NCI-H1048 (cell line): ENCODE data around the gene NOTO.
"Not testable (repeated sequence)": the region's sequence is repeated elsewhere in the genome, so short reads cannot be mapped to it uniquely, and the experiment has no call there.

ENCODE experiments used
- DNase-seq: peaks from one replicate; lab custom pipeline; 2025; lab: John Stamatoyannopoulos, UW

The NOTO gene

DNA sequence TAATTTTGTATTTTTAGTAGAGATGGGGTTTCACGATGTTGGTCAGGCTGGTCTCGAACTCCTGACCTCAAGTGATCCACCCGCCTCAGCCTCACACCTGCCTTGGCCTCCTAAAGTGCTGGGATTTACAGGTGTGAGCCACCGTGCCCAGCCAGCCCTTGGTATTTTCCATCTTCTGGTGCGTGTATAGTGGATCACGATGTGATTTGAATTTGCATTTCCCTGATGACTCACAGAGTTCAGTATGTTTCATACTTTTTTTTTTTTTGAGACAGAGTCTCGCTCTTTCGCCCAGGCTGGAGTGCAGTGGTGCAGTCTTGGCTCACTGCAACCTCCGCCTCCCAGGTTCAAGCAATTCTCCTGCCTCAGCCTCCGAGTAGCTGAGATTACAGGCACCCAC lies 2.1 kb upstream of the NOTO start:
- DNase-seq = not testable (repeated sequence)

DNA sequence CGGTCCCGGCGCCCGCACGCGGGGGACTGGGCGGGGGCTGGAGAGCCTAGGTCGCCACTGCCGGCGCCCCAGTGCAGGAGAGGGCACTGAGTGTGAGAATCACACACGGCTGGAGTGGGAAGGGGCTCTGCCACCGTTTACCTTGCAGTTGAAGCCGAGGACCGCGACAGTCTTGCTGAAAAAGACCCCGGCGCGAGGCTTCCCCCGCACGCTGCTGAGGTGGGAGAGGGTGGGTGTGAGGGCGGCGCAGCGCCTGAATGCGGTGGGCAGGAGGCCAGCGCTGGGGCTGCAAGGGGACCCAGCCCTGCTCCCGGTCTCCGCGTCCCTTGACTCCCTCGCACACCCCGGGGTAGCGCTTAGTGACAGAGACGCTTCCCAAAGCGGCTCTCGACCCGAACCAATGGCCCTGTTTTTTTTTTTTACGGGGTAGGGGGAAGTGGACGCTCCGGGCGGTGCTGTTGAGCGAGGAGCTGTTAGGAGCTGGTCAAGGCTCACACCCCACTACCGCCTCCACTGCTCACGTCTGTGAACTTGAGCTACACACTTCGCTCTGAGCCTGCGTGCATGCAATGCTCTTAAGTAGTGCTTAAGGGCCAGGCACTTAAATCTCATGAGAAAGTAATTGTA lies 794 bp downstream of the NOTO start:
- no peak for DNase-seq

DNA sequence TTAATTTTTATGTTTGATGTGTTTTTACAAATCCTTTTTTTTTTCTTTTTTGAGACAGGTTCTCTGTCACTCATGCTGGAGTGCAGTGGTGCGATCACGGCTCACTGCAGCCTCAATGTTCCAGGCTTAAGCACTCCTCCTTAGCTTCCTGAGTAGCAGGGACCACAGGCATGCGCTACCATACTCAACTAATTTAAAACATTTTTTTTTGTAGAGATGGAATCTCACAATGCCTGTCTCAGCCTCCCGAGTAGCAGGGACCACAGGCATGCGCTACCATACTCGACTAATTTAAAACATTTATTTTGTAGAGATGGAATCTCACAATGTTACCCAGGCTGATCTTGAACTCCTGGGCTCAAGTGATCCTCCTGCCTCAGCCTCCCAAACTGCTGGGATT lies 3.2 kb downstream of the NOTO start:
- no peak for DNase-seq

DNA sequence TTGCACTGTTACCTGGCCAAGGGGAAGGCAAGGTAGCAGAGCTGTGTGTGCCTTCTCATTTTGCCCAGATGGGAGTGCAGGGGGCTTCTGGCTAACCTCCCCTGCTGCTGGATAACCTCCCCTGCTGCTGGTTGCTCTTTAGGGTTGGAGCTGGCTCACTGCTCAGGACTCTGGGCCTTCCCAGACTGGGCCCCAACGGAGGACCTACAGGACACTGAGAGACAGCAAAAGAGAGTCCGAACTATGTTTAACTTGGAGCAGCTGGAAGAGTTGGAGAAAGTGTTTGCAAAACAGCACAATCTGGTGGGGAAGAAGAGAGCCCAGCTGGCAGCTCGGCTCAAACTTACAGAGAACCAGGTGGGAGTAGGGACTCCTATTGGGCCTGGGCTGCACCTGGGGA lies 5.9 kb downstream of the NOTO start:
- no peak for DNase-seq

DNA sequence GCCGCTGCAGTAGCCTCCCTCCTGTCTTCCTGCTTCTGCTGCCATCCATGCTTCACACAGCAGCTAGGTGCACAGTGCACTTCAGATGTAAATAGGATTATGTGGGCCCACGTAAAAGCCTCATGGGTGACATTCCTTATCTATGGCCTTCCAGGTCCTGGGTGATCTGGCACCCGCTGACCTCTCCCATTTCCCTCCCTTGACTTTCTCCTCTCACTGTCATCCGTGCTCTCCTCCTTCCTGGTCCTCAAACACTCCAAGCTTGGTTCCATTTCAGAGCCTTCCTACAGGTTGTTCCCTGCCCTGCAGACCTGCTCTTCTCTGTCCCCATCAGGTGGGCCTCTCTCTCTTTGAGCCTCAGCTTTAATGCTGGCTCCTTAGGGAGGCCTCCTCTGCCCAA lies 7.6 kb downstream of the NOTO start:
- DNase-seq = no peak

- DNase-seq = no peak
These were observed 8.3 kb downstream of the NOTO start for GRCh38 chr2:73210696-73211095.

DNA sequence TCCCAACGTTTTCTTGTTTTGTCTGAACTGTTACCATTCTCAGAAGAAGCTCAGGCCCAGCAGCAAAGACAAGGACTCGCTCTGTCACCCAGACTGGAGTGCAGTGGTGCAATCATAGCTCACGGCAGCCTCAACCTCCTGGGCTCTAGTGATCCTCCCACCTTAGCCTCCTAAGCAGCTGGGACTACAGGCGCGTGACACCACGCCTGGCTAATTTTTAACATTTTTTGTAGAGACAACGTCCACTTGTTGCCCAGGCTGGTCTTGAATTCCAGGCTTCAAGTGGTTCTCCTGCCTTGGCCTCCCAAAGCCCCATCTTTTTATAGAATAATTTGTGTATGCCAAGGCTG lies 9.7 kb downstream of the NOTO start:
- no peak for DNase-seq

DNA sequence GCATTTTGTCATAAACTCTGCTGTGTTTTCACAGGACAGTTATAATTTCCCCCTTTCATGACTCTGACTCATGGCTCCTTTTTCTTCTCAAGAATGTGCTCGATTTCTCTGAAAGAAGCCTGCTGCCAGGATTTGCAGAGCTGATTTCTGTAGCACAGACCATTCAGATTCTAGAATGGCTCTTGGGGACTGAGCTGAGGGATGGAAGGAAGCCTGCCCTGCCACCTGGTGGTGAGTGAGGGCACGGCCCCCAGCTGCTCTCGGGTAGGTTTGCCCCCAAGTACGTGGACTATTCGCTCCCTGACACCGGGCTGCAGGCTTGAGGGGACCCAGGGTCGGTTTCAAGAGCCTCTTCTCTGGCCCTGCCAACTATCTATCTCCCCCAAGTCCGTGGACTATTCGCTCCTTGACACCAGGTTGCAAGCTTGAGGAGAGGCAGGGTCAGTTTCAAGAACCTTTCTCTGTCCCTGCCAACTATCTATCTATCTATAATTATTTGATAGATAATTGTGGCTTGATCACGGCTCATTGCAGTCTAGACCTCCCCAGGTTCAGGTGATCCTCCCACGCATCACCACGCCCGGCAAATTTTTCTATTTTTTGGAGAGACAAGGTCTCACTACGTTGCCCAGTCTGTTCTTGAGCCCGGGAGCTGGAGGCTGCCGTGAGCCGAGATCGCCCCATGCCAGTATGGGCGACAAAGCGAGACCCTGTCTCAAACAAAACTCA lies 10.2 kb downstream of the NOTO start:
- no peak for DNase-seq

- DNase-seq = peak; percentile 21
These were observed 12.0 kb downstream of the NOTO start, which contains the start of gene SMYD5 for GRCh38 chr2:73214120-73215035. Gene SMYD5 (plus strand): TSS chr2:73214245. CDS start chr2:73214267, 22 bp downstream.

GRCh38 chr2:73215254-73215653 lies 12.9 kb downstream of the NOTO start:
- DNase-seq = no peak

DNA sequence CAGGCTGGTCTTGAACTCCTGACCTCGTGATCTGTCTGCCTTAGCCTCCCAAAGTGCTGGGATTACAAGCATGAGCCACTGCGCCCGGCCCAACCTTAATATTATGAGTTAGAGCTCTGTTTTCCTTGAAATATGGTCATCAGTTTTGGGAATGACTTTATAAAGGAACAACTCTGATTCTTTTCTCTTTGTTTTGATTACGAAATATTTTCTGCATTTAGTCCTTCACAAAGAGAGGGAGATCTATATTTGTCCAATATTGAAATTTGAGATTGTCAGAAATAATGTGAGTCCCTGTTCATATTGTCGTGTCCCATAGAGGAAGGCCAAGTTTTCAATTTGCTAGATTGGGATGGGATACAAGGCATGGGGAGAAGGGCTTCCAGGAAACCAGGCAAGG lies 14.8 kb downstream of the NOTO start:
- DNase-seq = no peak

- DNase-seq = no peak
These were observed 15.5 kb downstream of the NOTO start for GRCh38 chr2:73217826-73218225.

GRCh38 chr2:73218298-73218697 lies 15.9 kb downstream of the NOTO start:
- no peak for DNase-seq

GRCh38 chr2:73223821-73224220 lies 21.4 kb downstream of the NOTO start:
- no peak for DNase-seq

GRCh38 chr2:73225513-73226360 lies 23.4 kb downstream of the NOTO start:
- DNase-seq = no peak

- no peak for DNase-seq
These were observed 24.7 kb downstream of the NOTO start for GRCh38 chr2:73227086-73227485.

GRCh38 chr2:73228631-73229030 lies 26.3 kb downstream of the NOTO start:
- DNase-seq = no peak

- no peak for DNase-seq
These were observed 30.2 kb downstream of the NOTO start for GRCh38 chr2:73232403-73233153.

- peak; percentile 96 for DNase-seq
These were observed 31.0 kb downstream of the NOTO start, which contains the start of gene PRADC1 for GRCh38 chr2:73233154-73233931. Gene PRADC1 (minus strand): TSS chr2:73233239. CDS start chr2:73233160, 79 bp downstream.
